HG03095 (cell line): ENCODE measurements around the gene COL1A2.

ENCODE experiments used
- ATAC-seq: cut with Tn5 transposase; IDR thresholded peaks from one replicate; pipeline ENCODE4 v1.9.1; 2021; ENCODE audit warnings: moderate library complexity; ENCODE audit not compliant: unreplicated experiment

COL1A2 gene

GRCh38 chr7:94409200-94409948 is 14.7 kb downstream of the COL1A2 start:
- ATAC-seq = no peak

- no peak for ATAC-seq
These were observed 15.9 kb downstream of the COL1A2 start for GRCh38 chr7:94410413-94411187.

GRCh38 chr7:94411188-94411466 is 16.4 kb downstream of the COL1A2 start:
- ATAC-seq = no peak

GRCh38 chr7:94412762-94413322 is 18.1 kb downstream of the COL1A2 start:
- no peak for ATAC-seq

GRCh38 chr7:94414481-94414880 is 19.8 kb downstream of the COL1A2 start:
- no peak for ATAC-seq

GRCh38 chr7:94414980-94415379 is 20.3 kb downstream of the COL1A2 start:
- ATAC-seq = no peak

GRCh38 chr7:94417306-94417705 is 22.6 kb downstream of the COL1A2 start:
- no peak for ATAC-seq

GRCh38 chr7:94417901-94418300 is 23.2 kb downstream of the COL1A2 start:
- ATAC-seq = no peak

GRCh38 chr7:94418851-94419250 is 24.2 kb downstream of the COL1A2 start:
- ATAC-seq = no peak

GRCh38 chr7:94420328-94420727 is 25.6 kb downstream of the COL1A2 start:
- no peak for ATAC-seq

- ATAC-seq = no peak
These were observed 27.0 kb downstream of the COL1A2 start for GRCh38 chr7:94421681-94422080.

GRCh38 chr7:94422136-94422535 is 27.4 kb downstream of the COL1A2 start:
- no peak for ATAC-seq

GRCh38 chr7:94422827-94423460 is 28.2 kb downstream of the COL1A2 start:
- ATAC-seq = no peak

GRCh38 chr7:94423863-94424735 is 29.4 kb downstream of the COL1A2 start:
- no peak for ATAC-seq

GRCh38 chr7:94425546-94425945 is 30.9 kb downstream of the COL1A2 start:
- ATAC-seq = no peak

GRCh38 chr7:94426980-94427875 is 32.5 kb downstream of the COL1A2 start:
- ATAC-seq = no peak

- no peak for ATAC-seq
These were observed 34.5 kb downstream of the COL1A2 start for GRCh38 chr7:94429153-94429552.

- no peak for ATAC-seq
These were observed 36.5 kb downstream of the COL1A2 start for GRCh38 chr7:94431176-94431575.

- no peak for ATAC-seq
These were observed 37.1 kb downstream of the COL1A2 start for GRCh38 chr7:94431619-94432280.
